Muscle of leg (tissue), 11 donors: ENCODE measurements around the gene HYAL2. TPM values are rescaled to one million over a fixed set of nuclear protein-coding genes. Genes with fewer than 3 reads are reported as not detected.

Source experiments
- DNase-seq: peaks from one replicate; pipeline ENCODE4 v3.0.0; 2013
- H3K27ac ChIP-seq: one replicate; pipeline ENCODE4 v1.5.1; 2013; ENCODE audit warnings: mild to moderate bottlenecking, low read length, control low read depth
- H3K27me3 ChIP-seq: one replicate; pipeline ENCODE4 v1.6.1; 2013; ENCODE audit warnings: low read length; ENCODE audit not compliant: control insufficient read depth, insufficient read depth
- H3K36me3 ChIP-seq: one replicate; pipeline ENCODE4 v1.6.1; 2013; ENCODE audit warnings: low read length; ENCODE audit not compliant: control insufficient read depth, insufficient read depth
- H3K4me1 ChIP-seq: one replicate; pipeline ENCODE4 v1.6.1; 2013; ENCODE audit warnings: low read length; ENCODE audit not compliant: control insufficient read depth, insufficient read depth
- H3K4me3 ChIP-seq: one replicate; pipeline ENCODE4 v1.5.1; 2013; ENCODE audit warnings: low read length, control low read depth
- H3K9me3 ChIP-seq: replicated peaks from 2 replicates; pipeline ENCODE4 v1.6.1; 2013; ENCODE audit warnings: low read depth, low read length; ENCODE audit not compliant: control insufficient read depth
- WGBS: methylation state at CpG from one replicate; pipeline ENCODE4 v1.1.5; 2013; ENCODE audit warnings: missing lambda C conversion rate; ENCODE audit not compliant: insufficient coverage; 5-methylcytosine and 5-hydroxymethylcytosine counted together
- polyA plus RNA-seq, 8 donors: library from polyadenylated mRNA; unstranded; fragments of 120-200 nt; gene quantifications; one replicate each; pipeline versions ENCODE4 v1.2.1 to v1.2.3, GENCODE V29; 2013; ENCODE audit warnings: inconsistent platforms in 1 of 8, low replicate concordance in 1 of 8; ENCODE audit not compliant: insufficient read length in 8 of 8, insufficient read depth in 1 of 8
- total RNA-seq: library from RNA; stranded (reverse); fragments of 120-200 nt; gene quantifications from one replicate; pipeline ENCODE4 v1.2.4, GENCODE V29; 2013

Gene HYAL2
- total and polyA plus RNA-seq, 9 donors: 34.3 to 51.6 (median 47.7) TPM

- no CpG with 5 or more reads among the region's 2 CpGs for WGBS
- peaks cover 74% of the 10 kb centered on the region for H3K36me3 ChIP-seq
- H3K27me3 ChIP-seq: no peaks in the 10 kb centered on the region
- H3K4me1 ChIP-seq: peaks cover 55% of the 10 kb centered on the region
- no peak overlapping the region for H3K27ac ChIP-seq
- H3K4me3 ChIP-seq: no peak overlapping the region
- no peak for DNase-seq
- H3K9me3 ChIP-seq: no peaks in the 10 kb centered on the region
Observed at GRCh38 chr3:50352781-50353180, 30.2 kb upstream of the HYAL2 start.

- peak overlapping the region; percentile 83 for H3K4me3 ChIP-seq
- peaks cover 41% of the 10 kb centered on the region for H3K4me1 ChIP-seq
- no peaks in the 10 kb centered on the region for H3K9me3 ChIP-seq
- no peaks in the 10 kb centered on the region for H3K27me3 ChIP-seq
- H3K27ac ChIP-seq: peak overlapping the region; percentile 92
- H3K36me3 ChIP-seq: peaks cover 62% of the 10 kb centered on the region
- 49% methylated on average over 5 of the region's 11 CpGs for WGBS
- no peak for DNase-seq
Observed at GRCh38 chr3:50351323-50351697, 28.8 kb upstream of the HYAL2 start.

- WGBS: under 1% methylated on average over 64 of the region's 64 CpGs
- peaks cover 2% of the 10 kb centered on the region for H3K27me3 ChIP-seq
- peaks cover 56% of the 10 kb centered on the region for H3K36me3 ChIP-seq
- H3K4me3 ChIP-seq: peak within 1 kb of the TSS; percentile 83
- H3K4me1 ChIP-seq: peaks cover 38% of the 10 kb centered on the region
- no peaks in the 10 kb centered on the region for H3K9me3 ChIP-seq
- H3K27ac ChIP-seq: peak within 1 kb of the TSS; percentile 92
- DNase-seq: peak; percentile 97
Observed at GRCh38 chr3:50350527-50351322, 28.2 kb upstream of the HYAL2 start, which contains the start of the genes CYB561D2 and NPRL2. TSS of gene CYB561D2 (plus strand) at chr3:50350862. CDS start at chr3:50351434, 572 bp downstream. TSS of gene NPRL2 (minus strand) at chr3:50350775. CDS start at chr3:50350652, 123 bp downstream.

- H3K27me3 ChIP-seq: peaks cover 5% of the 10 kb centered on the region
- 12% methylated on average over 7 of the region's 7 CpGs for WGBS
- H3K27ac ChIP-seq: peak overlapping the region; percentile 92
- DNase-seq: no peak
- H3K9me3 ChIP-seq: no peaks in the 10 kb centered on the region
- peak overlapping the region; percentile 83 for H3K4me3 ChIP-seq
- peaks cover 38% of the 10 kb centered on the region for H3K4me1 ChIP-seq
- peaks cover 51% of the 10 kb centered on the region for H3K36me3 ChIP-seq
Observed at GRCh38 chr3:50350213-50350526, 27.6 kb upstream of the HYAL2 start.

GRCh38 chr3:50347187-50347813 lies 24.8 kb upstream of the HYAL2 start:
- no peak overlapping the region for H3K27ac ChIP-seq
- no peaks in the 10 kb centered on the region for H3K9me3 ChIP-seq
- H3K27me3 ChIP-seq: peaks cover 5% of the 10 kb centered on the region
- peaks cover 42% of the 10 kb centered on the region for H3K4me1 ChIP-seq
- DNase-seq: peak; percentile 82
- WGBS: 62% methylated on average over 4 of the region's 14 CpGs
- H3K4me3 ChIP-seq: no peak overlapping the region
- peaks cover 25% of the 10 kb centered on the region for H3K36me3 ChIP-seq

- H3K36me3 ChIP-seq: peaks cover 18% of the 10 kb centered on the region
- DNase-seq: peak; percentile 67
- peak within 1 kb of the TSS; percentile 31 for H3K4me3 ChIP-seq
- WGBS: 9% methylated on average over 44 of the region's 45 CpGs
- H3K27ac ChIP-seq: no peak within 1 kb of the TSS
- peaks cover 5% of the 10 kb centered on the region for H3K27me3 ChIP-seq
- peaks cover 48% of the 10 kb centered on the region for H3K4me1 ChIP-seq
- no peaks in the 10 kb centered on the region for H3K9me3 ChIP-seq
Observed at GRCh38 chr3:50345586-50346234, 23.2 kb upstream of the HYAL2 start, which contains the start of gene ZMYND10. TSS of gene ZMYND10 (minus strand) at chr3:50345732. CDS start at chr3:50345579, 153 bp downstream.

- H3K27ac ChIP-seq: no peak overlapping the region
- 63% methylated on average over 5 of the region's 8 CpGs for WGBS
- peak overlapping the region; percentile 31 for H3K4me3 ChIP-seq
- peaks cover 5% of the 10 kb centered on the region for H3K27me3 ChIP-seq
- DNase-seq: no peak
- H3K9me3 ChIP-seq: no peaks in the 10 kb centered on the region
- peaks cover 48% of the 10 kb centered on the region for H3K4me1 ChIP-seq
- H3K36me3 ChIP-seq: peaks cover 18% of the 10 kb centered on the region
Observed at GRCh38 chr3:50345008-50345407, 22.5 kb upstream of the HYAL2 start.

GRCh38 chr3:50342813-50343633 lies 20.5 kb upstream of the HYAL2 start:
- Histone ChIP-seq H3K4me1 (peaks cover 53% of the 10 kb centered on the region), H3K4me3 (no peak overlapping the region), H3K27ac (no peak overlapping the region), H3K36me3 (peaks cover 5% of the 10 kb centered on the region), H3K9me3 (no peaks in the 10 kb centered on the region), H3K27me3 (peaks cover 5% of the 10 kb centered on the region)
- no peak for DNase-seq
- 70% methylated on average over 9 of the region's 13 CpGs for WGBS

- peaks cover 59% of the 10 kb centered on the region for H3K4me1 ChIP-seq
- no peak for DNase-seq
- H3K4me3 ChIP-seq: no peak overlapping the region
- H3K36me3 ChIP-seq: no peaks in the 10 kb centered on the region
- 84% methylated on average over 13 of the region's 13 CpGs for WGBS
- H3K9me3 ChIP-seq: no peaks in the 10 kb centered on the region
- H3K27me3 ChIP-seq: peaks cover 5% of the 10 kb centered on the region
- no peak overlapping the region for H3K27ac ChIP-seq
Observed at GRCh38 chr3:50341996-50342650, 19.6 kb upstream of the HYAL2 start.
